HG02981 (cell line): ENCODE measurements around the gene CTXN2.

Experiments
- ATAC-seq: cut with Tn5 transposase; IDR thresholded peaks from one replicate; pipeline ENCODE4 v1.9.1; 2021; ENCODE audit warnings: mild to moderate bottlenecking, moderate library complexity; ENCODE audit not compliant: unreplicated experiment

Gene CTXN2

DNA sequence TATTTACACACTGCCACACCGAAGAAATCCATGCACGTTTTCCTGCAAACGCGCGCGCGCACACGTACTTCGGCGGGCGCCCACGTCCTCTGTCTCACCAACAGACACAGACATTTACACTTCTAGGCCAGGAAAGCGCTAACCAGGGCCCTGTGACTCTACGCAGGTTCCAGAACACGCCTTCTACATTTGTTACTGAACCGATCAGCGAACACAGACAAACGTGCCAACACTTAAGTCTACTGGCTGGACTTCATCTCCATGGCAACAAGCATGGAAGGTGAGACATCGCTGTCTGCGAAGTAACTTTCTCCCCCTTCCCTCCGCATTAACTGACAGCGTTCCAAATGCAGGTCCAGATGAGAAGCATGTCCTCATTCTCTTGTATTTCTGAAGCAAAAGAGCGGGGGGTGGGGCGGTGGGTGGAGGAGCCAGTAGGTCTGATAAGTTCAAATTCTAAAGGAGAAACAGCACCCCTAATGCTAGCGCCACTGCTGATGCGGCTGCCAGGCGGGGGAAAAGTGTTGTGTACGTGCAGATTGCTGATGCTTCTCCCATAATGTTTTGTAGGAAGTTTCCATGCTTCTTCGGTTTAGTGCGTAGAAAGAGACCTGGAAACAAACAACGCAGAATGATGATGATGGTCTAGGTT is at the start of gene CTXN2:
Gene CTXN2 (plus strand): TSS at position 92 of the 652 bp plus-strand sequence. CDS start 9,636 bp downstream, outside the sequence.
- ATAC-seq, result no peak

DNA sequence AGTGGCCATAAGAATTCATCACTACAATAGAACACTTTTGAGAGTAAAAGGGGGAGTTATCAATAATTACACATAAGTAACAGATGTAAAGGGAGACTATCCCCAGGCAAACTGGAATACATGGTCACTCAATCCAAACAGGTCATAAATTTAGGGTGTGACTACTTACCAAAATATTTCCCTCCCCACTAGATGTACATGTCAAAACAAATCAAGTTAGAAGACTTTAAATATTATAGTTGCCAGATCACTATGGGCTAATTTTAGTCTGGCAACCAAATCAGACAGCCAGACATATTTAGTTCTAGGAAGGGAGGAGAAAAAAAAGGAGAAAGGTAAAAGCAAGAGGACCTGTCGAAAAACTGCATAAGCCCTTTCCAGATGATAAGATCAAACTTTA is 47.6 kb upstream of the CTXN2 start:
- no peak for ATAC-seq

DNA sequence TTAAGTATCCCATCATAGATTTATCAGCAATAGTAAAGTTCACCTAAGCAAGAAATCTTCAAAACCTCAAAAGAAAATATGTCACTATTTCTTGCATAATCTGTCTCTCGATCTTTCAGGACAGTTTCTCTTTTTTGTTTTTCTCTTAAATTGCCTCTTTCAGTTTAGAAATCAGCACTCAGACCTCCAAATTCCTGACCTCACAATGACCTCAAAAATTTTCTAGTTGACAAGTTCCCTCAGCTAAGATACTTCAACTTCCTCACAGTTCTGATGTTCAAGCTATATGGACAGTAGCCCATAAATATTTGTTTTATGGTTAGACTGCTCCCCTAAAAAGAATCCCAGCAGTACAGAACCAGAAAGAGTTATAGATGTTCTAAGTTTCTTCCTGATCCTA is 46.6 kb upstream of the CTXN2 start:
- no peak for ATAC-seq

DNA sequence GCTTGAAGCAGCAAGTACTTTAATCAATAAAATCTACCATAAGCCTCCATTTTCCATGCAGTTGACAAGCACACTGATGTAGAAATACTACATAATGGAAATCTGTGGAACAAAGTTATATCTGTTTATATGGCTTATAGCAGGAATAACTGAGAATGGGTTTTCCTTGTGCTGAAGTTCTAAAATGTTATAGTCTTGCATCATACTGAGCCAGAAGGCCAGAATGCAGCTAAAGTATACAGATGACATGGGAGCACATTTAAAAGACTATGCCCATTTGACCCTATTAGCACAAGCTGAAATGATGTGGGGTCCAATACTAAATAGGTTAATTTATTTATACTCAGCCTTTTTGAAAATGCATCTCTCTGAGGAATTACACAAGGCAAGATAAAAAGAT is 45.5 kb upstream of the CTXN2 start:
- no peak for ATAC-seq

DNA sequence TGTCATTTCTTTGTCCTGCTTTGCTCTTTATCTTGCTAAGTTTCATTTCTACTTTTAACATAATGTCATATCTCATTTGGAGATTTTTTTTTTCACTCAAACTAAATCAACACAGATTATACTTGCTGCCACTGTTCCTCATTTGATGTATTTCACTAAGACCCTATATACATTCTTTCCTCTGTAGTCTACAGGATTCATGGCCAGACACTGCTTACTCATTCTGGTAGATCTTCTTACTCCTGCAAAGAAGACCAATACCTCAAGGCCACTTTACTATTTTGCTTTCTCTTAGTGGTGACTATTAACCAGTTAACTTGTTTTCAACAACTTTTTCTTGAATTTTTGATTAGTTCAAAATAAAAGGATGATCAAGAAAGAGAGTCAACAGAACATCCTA is 44.1 kb upstream of the CTXN2 start:
- ATAC-seq, result no peak

DNA sequence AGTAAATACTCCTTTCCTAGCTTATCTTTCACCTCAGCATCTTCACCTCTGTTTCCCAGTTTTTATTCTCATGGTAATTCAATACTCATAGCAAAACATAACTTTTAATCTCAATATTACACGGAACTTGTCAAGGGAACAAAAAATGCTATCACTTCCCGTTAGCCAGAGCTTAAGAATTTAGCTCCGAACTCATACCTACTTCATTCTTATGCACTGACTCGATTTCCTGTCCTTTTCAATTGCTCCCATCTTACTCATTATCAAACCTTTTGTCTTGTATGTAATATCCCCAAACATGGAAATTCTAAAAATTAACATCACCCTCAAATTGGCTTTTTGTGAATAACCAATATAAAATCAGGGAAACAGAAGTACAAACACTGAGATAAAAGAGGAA is 41.6 kb upstream of the CTXN2 start:
- ATAC-seq, result no peak

DNA sequence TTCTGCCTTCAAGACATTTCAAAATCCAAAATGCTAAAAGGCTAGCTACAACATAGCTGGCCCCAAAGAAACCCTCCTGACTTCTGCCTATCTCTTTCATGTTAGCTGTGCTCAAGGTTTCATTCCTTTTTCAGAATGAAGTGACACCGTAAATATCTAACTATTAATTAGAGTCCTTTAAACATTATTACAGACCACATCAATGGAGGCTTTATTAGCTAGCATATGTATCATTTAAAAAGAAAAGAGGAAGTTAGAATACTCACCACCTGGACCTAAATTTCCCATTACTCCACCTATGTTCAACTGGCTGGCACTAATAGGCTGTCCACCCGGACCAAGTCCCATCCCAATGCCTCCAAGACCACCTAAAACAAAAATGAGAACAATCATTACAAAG is 37.9 kb upstream of the CTXN2 start:
- no peak for ATAC-seq

DNA sequence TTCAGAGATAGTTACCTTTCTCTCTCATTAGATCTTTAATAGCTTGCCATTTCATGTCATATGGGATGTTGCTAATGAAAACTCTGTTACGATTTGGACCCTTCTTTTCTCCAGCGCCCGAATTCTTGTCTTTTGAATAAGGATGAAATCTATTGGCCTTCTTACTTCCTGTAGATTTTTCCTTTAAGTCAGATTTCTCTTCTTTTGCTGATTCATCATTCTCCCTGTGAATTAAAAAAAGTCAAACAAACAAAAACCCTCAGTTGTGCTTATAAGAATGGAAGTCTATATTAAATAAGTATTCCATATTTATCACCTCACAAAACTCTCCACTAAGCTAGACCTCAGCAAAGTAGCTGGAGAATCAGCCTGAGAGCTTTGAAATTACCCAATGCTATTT is 22.8 kb upstream of the CTXN2 start:
- no peak for ATAC-seq

DNA sequence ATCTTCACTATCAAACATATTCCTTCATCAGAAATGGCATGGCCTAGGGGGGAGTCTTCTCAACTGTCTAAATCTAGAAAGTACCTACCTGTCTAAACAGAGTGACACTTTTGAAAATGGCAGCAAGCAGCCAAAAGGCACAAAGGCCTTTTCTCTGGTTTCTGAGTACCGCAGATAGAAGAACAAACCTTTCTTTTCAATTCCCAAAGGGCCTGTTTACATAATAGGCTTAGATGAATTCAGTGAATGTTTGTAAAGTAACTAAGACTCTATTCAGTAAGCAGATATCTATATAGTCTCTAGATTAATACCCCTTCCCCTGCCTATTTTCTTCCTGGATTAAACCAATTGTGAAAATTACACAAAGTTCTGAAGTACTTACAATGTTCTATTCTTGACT is 20.5 kb upstream of the CTXN2 start:
- no peak for ATAC-seq

DNA sequence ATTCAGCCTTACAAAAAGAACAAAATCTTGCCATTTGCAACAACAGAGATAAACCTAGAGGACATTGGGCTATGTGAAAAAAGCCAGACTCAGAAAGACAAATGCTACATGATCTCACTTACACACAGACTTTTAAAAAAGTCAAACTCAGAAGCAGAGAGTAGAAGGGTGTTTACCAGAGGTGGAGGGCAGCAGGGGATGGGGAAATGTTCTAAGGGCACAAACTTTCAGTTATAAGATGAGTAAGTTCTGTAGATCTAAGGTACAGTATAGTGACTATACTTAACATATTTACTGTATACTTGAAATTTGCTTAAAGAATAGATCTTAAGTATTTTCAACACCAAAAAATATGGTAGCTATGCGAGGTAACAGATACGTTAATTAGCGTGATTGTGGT is 16.3 kb upstream of the CTXN2 start:
- no peak for ATAC-seq

DNA sequence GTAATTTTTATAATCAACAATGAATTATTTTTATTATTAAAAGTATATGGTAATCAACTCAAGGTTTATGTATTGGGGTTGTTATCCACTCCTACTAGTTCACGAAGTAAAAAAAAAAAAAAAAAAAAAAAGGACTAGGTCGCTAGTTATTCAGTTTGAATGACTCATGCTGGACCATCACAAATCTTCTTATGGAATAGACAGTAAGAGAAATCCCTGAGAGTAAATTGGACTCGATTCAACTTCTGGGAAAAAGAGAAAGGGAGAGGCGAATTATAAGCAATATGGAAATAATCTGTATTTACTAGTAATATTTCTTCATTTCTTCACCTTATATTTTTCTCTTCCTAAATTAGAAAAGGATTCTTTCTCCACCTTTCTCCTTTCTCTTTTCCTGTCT is 15.4 kb upstream of the CTXN2 start:
- ATAC-seq, result no peak

DNA sequence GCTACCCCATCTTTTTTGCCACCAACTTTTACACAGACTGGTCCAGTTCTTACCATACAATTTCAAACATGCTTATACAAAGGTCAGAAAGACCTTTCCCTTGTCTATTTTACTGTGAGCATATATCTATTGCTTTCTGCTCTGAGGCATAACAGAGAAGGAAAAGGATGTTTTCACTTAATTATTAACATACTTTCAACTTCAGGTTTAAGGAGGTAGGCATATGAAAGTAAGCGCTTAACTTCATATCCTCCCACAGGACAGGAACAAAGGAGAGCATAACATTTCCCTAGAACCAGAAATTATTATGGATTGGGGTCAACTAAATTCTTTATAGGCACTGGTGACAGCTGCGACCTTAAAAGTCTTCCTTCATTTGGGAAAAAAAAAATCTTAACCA is 14.5 kb upstream of the CTXN2 start:
- ATAC-seq, result peak; percentile 34

DNA sequence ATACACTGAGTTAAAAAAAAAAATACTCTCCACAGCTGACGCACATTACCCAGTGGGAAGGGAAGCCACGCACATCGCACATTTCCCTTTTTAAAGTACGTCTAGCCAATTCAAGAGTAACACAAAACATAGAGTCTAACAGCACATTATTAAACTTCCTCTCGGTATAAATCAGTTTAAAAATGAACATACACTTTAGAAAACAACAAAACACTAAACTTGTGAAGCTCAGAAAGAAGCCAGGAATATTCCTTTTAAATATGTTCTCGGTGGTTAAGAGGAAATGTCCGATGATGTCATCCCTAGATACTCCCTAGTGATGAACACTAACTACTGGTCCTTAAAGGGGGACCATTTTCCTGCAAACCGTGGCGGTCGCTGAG is 14.1 kb upstream of the CTXN2 start:
- ATAC-seq, result peak; percentile 57

DNA sequence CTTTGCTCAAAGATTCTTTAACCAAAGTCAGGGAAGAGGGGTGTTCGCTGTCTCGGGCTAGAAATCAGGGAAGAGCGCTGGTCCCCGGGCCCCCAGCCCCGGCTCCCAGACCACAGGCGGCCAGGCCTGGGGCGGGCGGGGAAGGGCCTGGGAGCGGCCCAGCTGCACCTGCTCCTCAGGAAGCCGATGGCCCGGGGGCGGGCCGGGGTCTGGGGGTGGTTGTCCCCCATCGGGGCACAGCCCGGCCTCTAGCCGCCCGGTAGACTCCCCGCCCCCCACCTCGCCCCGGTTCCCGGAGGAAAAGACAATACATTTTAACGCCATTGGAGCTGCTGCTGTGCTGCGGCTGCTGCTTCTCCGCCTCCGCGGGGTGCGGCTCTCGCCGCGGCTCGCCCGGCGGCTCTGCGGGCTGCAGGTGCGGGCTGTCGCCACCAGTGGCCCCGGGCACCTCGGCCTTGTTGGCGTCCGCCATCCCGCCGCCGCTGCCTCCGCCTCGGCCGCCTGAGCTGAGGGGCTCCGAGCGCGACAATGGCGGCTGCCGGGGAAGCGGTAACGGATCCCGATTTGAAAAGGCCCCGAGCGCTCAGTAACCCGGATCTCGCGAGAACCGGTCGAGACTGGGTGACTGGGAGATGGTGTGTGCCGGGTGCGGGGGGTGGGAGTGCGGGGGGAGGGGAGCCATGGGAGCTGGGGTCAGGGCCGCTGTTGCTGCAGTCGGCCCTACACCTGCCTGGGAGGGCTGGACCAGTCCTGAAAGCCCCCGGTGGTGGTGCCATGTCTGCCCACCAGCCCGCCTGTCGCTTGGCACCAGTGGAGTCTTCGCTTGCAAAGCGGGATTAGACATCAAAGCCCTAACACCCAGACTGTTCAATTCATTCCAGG is 13.5 kb upstream of the CTXN2 start, which contains the start of gene MYEF2:
Gene MYEF2 (minus strand): TSS at position 530 of the 882 bp plus-strand sequence. CDS start 58 bp downstream, at position 472.
- peak; percentile 67 for ATAC-seq

DNA sequence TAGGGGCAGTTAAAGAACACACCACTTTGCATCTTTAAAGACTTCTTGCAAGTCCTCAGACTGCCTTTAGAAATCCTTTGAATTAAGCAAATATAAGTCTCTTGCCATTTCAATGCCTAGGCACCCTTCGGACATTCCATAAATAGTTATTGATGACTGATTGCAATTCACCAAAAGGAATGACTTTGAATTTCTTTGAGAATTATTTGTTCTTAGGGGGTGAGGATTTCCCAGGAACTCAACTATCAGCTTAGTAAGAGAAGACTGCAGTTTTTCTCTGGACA is 12.9 kb upstream of the CTXN2 start:
- no peak for ATAC-seq

DNA sequence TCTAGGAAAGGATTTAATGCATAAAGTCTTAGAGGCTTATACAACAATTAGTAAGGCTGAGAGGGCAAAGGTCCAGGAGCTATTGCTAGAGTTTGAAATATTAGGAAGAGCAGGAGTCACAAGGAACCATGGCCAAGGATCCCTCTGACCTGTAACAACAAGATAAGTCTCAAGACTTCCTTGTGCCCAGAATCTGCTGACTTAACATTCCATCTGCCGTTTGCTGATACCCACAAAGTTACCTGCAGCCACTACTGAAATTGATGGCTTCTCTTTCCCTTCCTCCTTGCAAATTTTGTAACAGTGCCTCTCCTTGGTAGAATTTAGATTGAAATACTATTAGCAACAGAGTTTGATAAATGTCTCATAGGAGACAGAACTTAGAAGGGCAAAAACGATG is 8.7 kb upstream of the CTXN2 start:
- ATAC-seq, result no peak

DNA sequence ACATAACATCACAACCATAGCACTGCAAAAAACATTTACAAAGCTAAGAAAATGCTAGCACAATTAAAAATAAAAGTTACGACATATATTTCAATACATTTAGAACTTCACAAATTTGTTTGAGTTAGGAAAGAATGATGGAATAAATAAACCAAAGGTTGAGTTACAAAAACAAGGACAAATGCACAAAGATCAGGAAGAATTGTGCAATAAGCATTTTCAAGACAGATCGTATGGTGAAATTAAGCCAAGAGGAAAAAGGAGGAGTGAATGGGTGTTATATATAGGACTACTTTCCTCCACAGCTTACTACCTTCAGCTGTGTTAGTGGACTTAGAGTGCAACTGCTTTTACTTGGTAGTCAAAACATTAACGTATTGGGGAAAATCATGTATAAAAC is 5.9 kb upstream of the CTXN2 start:
- ATAC-seq, result no peak

DNA sequence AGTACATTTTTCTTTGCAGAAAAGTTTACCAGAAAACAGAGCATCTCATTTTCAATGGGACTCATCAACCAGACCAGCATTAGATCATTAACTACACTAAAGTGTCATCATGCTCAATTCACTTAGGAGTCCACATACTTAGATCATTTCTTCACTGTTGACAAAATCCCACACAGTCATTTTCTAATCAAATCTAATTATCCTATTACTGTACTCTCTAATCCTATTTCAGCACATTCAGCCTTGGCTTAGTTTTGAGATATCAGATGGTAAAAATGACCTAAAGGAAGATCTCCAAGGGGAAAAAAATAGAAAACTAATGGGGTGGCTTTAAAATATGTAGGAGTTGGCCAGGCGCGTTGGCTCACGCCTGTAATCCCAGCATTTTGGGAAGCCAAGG is 5.2 kb upstream of the CTXN2 start:
- no peak for ATAC-seq

DNA sequence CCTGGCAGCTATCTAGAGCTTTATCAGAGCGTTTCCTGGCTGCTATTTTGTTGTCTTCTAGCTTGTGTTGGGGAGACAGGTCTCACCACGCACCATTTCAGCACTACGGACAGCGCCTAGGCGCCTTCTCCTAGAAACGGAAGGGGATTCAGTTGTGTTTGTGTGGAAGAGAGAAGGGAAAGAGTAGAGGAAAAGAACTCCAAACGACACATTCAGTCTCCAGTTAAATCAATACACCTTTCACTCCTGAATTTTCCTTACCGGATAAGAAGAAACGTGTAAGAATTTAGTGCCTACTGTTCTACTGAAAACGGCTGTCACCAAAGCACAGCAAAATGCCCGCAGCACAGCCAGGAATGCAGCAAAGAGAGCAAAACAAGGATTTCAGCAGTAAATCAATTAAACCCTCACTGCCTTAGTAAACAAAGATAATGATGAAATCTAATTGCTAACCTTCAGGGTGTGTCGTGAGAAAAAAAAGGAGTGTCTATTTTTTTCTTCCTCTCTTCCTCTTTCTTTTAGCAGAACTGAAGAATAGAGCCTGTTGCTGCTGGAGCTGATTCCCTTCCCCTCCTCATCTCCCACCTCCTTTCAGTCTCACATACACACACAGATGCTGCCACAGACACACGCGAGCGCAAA is 412 bp upstream of the CTXN2 start:
- no peak for ATAC-seq

DNA sequence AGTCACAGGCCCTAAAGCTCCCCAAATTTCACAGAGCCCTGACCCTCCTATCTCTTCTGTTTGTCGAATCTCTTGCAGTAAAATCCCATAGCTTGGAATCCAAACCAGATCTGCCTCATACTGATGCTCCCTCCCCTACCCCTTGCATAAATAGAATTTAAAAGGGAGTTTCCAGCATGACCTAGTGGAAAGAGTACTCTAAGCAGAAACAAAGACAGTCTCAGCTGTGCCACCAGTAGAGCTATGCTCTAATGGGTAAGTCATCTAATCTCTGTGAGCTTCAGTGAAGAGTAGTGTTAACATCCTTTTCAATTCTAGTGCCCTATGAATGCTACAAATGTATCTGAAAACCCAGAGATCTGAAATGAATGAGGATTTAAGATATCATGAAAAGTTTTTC is 10.6 kb downstream of the CTXN2 start:
- ATAC-seq, result no peak

DNA sequence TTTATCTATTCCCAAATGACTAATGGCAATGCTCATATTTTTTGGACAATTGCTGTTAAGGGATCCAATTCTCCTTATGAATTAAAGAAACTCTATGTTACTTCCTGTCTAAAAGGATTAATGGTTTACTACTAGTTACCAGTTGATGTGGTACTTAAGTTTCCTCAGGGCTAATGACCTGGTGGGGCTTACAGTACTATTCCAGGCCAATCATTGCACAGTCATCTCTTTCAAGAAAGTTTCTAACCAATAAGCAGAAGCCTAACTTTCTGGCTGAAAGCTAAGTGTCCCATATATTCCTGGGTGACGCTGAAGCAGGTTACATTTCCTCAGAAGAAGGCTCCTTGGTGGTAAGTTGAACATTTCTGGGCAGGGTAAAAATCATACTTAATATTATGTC is 14.5 kb downstream of the CTXN2 start, which contains the start of gene SLC12A1:
Gene SLC12A1 (plus strand): TSS at position 322 of the 400 bp plus-strand sequence. CDS start 1,418 bp downstream, outside the sequence.
- no peak for ATAC-seq

DNA sequence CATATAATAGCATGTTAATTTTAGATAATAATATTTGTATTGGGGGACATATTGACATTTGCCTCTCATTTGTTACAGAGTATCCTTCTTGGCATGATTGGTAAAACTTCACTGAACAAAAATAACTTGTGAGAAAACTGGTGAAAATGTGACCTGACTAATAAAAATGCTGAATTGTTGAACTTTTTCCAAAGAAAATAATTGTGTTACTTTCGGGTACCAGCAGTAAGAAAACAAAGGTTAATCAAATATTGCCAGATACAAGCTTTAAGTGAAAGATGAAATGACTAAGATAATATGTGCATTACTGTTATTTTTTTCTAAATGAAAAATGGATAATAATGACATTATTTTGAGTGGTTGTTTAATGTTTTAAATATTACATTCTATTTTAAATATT is 29.8 kb downstream of the CTXN2 start:
- no peak for ATAC-seq
